A673 (cell line): ENCODE data around the gene MBOAT7. TPM values are rescaled to one million over a fixed set of nuclear protein-coding genes. Genes with fewer than 3 reads are reported as not detected.

ENCODE experiments used
- BruUV-seq: library from RNA; stranded (reverse); fragments of 400-500 nt; replicated peaks from 2 replicates; lab custom pipeline; 2021; lab: Mats Ljungman, UMichigan
- CTCF ChIA-PET: fragments of 300-600 bp; sonication (Branson Sonifier 250); formaldehyde crosslinking; loops from one replicate; lab custom pipeline; 2022; ENCODE audit warnings: antibody characterized with exemption; lab: Charles Lee
- POLR2A ChIA-PET: fragments of 300-600 bp; sonication (Branson Sonifier 250); formaldehyde crosslinking; loops from one replicate; lab custom pipeline; 2022; ENCODE audit warnings: antibody characterized with exemption; ENCODE audit not compliant: low non-redundant PET; lab: Charles Lee
- DNase-seq: peaks from one replicate; pipeline ENCODE4 v3.0.0-alpha.2; 2015; ENCODE audit warnings: low spot score
- H3K27ac ChIP-seq: fragments of 200-600 bp; sonication (generic); 2 replicates; pipeline ENCODE4 v1.5.1; 2016; ENCODE audit warnings: mixed run types, low read depth, mild to moderate bottlenecking, mixed read lengths, antibody characterized with exemption, low read length; ENCODE audit not compliant: poor library complexity, severe bottlenecking
- H3K27me3 ChIP-seq: fragments of 200-600 bp; sonication (generic); replicated peaks from 2 replicates; pipeline ENCODE4 v1.6.1; 2017; ENCODE audit warnings: mixed run types, low read depth, mild to moderate bottlenecking, mixed read lengths, antibody characterized with exemption, low read length; ENCODE audit not compliant: insufficient read depth, poor library complexity
- H3K36me3 ChIP-seq: fragments of 200-600 bp; sonication (generic); 2 replicates; pipeline ENCODE4 v1.6.1; 2016; ENCODE audit warnings: mixed run types, mild to moderate bottlenecking, mixed read lengths, antibody characterized with exemption, low read length; ENCODE audit not compliant: insufficient read depth, poor library complexity, severe bottlenecking
- H3K4me1 ChIP-seq: fragments of 200-600 bp; sonication (generic); 2 replicates; pipeline ENCODE4 v1.6.1; 2017; ENCODE audit warnings: mixed run types, mild to moderate bottlenecking, mixed read lengths, antibody characterized with exemption, low read length; ENCODE audit not compliant: insufficient read depth, poor library complexity, severe bottlenecking
- H3K4me3 ChIP-seq: fragments of 200-600 bp; sonication (generic); 2 replicates; pipeline ENCODE4 v1.5.1; 2016; ENCODE audit warnings: low read depth, mixed run types, mild to moderate bottlenecking, mixed read lengths, low read length; ENCODE audit not compliant: poor library complexity, severe bottlenecking
- H3K9me3 ChIP-seq: fragments of 200-600 bp; sonication (generic); 2 replicates; pipeline ENCODE4 v1.6.1; 2016; ENCODE audit warnings: mixed run types, low read depth, mild to moderate bottlenecking, mixed read lengths, antibody characterized with exemption, low read length; ENCODE audit not compliant: poor library complexity, severe bottlenecking
- CTCF ChIP-seq: fragments of 300-800, 200-600 bp; sonication (generic); conservative IDR thresholded peaks from 2 replicates; pipeline ENCODE4 v1.5.1; 2017; ENCODE audit warnings: low read depth, mild to moderate bottlenecking, antibody characterized with exemption, low read length, moderate library complexity, mixed read lengths
- EZH2 ChIP-seq: fragments of 200-600 bp; sonication (generic); IDR thresholded peaks from 2 replicates; pipeline ENCODE4 v1.6.1; 2017; ENCODE audit warnings: borderline replicate concordance, low read depth, mild to moderate bottlenecking, mixed read lengths, antibody characterized with exemption, low read length; ENCODE audit not compliant: poor library complexity, severe bottlenecking
- intact Hi-C: fragments of 100-400 bp; cut with micrococcal nuclease; formaldehyde crosslinking; loops from one replicate; pipeline ENCODE4 v1.10.0; 2022; ENCODE audit not compliant: unreplicated experiment
- total RNA-seq: library from RNA; stranded (reverse); gene quantifications from 2 replicates; pipeline ENCODE4 v1.2.3, GENCODE V29; 2021

The MBOAT7 gene
- total RNA-seq, 1 experiment from 2014 or later = 107 TPM

GRCh38 chr19:54123682-54124081 lies 65.7 kb downstream of the MBOAT7 start:
- H3K27ac ChIP-seq = no peak overlapping the region
- H3K27me3 ChIP-seq = no peaks in the 10 kb centered on the region
- CTCF ChIA-PET = no interaction called here
- H3K4me1 ChIP-seq = no peaks in the 10 kb centered on the region
- no peak for DNase-seq
- peaks cover 59% of the 10 kb centered on the region for H3K36me3 ChIP-seq
- intact Hi-C loops = no loop called here
- H3K9me3 ChIP-seq = no peaks in the 10 kb centered on the region
- H3K4me3 ChIP-seq = no peak overlapping the region
- POLR2A ChIA-PET = interaction anchor here (0.5 to 0.6 kb wide), 2 partner anchors 8 to 699 kb away, joined by 3 to 4 read pairs; partner anchors contain the start of genes PRPF31 and TFPT
- no peak for TF ChIP-seq CTCF
- no peak for TF ChIP-seq EZH2
- no TSS peak for BruUV-seq

Other genes starting within 250 kb of the MBOAT7 start
- gene CACNG8, start 226.6 kb downstream of the MBOAT7 start, total RNA-seq = 1.3 TPM in 2 replicates
- gene CACNG6, start 197.9 kb downstream of the MBOAT7 start, total RNA-seq = 0.50 TPM in 1 of 2 replicates, not detected in the other
- not detected in 2 replicates for gene VSTM1, start 125.7 kb downstream of the MBOAT7 start, total RNA-seq
- gene TARM1, start 108.2 kb downstream of the MBOAT7 start, total RNA-seq = not detected in 2 replicates
- gene OSCAR, start 88.8 kb downstream of the MBOAT7 start, total RNA-seq = 0.47 and 0.61 TPM in 2 replicates
- gene NDUFA3, start 86.7 kb downstream of the MBOAT7 start, total RNA-seq = 144 and 148 TPM in 2 replicates
- gene TFPT, start 73.9 kb downstream of the MBOAT7 start, total RNA-seq = 31.1 and 31.4 TPM in 2 replicates
- 109 and 115 TPM in 2 replicates for gene PRPF31, start 73.8 kb downstream of the MBOAT7 start, total RNA-seq
- gene CNOT3, start 51.8 kb downstream of the MBOAT7 start, total RNA-seq = 90.8 and 102 TPM in 2 replicates
- 8.8 and 9.7 TPM in 2 replicates for gene LENG1, start 29.9 kb downstream of the MBOAT7 start, total RNA-seq
- gene TMC4, start 16.4 kb downstream of the MBOAT7 start, total RNA-seq = 0.58 and 0.96 TPM in 2 replicates
- gene TSEN34, start 1.7 kb upstream of the MBOAT7 start, total RNA-seq = 56.9 and 64.7 TPM in 2 replicates
- 944 and 951 TPM in 2 replicates for gene RPS9, start 11.3 kb upstream of the MBOAT7 start, total RNA-seq
- not detected in 2 replicates for gene LILRB3, start 33.4 kb upstream of the MBOAT7 start, total RNA-seq
- gene LILRA6, start 53.2 kb upstream of the MBOAT7 start, total RNA-seq = not detected in 2 replicates
- not detected in 2 replicates for gene LILRB5, start 67.7 kb upstream of the MBOAT7 start, total RNA-seq
- gene LILRB2, start 91.5 kb upstream of the MBOAT7 start, total RNA-seq = not detected in 2 replicates
- not detected in 2 replicates for gene LILRA5, start 123.6 kb upstream of the MBOAT7 start, total RNA-seq
- gene LILRA4, start 149.6 kb upstream of the MBOAT7 start, total RNA-seq = not detected in 2 replicates
- not detected in 2 replicates for gene LAIR1, start 175.4 kb upstream of the MBOAT7 start, total RNA-seq
- 3.0 and 3.2 TPM in 2 replicates for gene TTYH1, start 225.9 kb upstream of the MBOAT7 start, total RNA-seq